ENCODE results near the gene HMX2. TPM values are rescaled to one million over a fixed set of nuclear protein-coding genes. Genes with fewer than 3 reads are reported as not detected.

The HMX2 gene
- total RNA-seq, 1 donor from 2014 or later: not detected

DNA sequence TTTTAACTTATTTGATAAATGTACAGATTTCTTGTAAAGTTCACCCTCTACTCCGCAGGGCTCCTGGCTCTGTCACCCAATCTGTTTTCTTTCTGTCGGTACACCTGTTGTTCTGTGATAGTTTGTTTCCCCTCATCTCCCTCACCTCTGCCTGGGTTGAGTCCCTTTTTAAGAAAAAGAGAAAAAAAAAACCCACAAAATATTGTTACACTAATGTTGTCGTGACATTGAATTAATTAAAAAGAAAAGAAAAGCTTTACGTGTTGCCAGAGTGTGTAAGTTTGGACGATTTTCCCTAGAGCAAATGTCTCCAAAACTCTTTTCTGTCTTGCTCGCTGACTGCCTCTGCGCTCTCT lies 8.8 kb upstream of the HMX2 start:
- DNase-seq (ENCODE audit: low read depth): no peak

DNA sequence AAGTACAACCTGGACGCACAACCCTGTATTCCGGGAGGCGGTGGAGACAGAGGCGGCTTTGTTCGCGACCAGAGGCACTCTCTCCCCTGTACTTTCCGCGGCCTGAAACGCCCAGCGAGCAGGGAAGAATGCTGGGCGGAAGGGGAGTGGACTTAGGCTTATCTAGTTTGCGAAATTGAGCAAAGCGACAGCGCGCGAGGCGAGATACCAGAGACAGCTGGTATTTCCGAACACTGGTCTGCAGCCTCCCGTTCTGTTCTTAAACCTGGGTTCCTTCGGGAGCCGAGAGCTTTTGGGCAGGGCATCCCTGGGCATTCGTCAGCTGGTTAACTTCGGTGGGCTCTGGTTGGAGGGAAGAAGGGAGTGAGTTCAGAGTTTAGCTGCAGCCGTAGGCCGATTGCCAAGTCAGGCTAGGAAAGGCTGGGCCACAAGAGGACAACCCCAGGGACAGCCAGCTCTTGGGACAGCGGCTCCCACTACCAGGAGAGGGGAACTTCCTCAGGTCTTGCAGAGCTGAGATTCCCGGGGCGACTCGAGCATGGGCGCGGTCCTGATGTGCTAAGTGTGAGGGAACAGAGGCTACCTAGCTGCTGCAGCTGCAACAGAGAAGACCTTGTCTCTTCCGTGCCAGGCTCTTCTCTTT lies 8.3 kb upstream of the HMX2 start:
- no peak for DNase-seq (ENCODE audit: low read depth)

DNA sequence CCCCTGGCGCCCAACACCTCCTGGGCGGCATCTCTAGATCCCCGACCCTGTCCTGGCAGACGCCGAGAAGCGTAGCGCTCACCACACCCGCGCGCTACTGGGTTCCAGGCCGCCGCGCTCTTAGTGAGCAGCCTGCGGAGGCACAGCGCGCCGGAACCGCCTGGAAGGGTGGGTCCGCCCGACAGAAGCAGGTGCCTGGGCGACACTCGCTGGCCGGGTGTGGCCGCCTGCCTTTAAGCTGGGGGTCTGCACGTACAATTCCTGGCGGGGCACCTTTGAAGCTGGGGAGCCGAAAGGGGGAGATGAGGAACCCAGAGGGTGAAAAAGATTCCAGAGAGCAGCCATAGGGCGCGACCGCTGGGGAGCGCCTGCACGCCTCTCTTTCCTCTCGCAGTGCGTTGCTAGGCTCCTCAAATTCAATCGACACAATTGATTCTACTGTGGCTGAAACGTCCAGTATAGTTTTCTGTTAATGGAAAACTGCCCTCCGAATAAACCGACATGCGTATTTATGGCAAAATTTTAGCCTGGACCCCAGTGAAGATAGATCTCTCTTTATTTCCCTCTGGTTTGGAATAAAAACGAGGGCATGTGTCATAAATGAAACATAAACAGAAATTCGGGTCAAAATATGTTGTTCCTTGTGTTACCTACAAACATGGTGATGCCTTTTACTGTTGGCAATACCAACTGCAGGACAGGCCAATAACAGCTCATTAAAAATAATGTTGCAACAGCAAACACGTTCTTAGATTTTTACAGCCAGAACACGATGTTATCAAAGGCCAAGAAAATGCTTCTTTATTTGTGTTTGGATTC lies 7.6 kb upstream of the HMX2 start:
- no peak for DNase-seq (ENCODE audit: low read depth)

- DNase-seq (ENCODE audit: low read depth): no peak
Observed at GRCh38 chr10:123140983-123141390, 6.9 kb upstream of the HMX2 start.

DNA sequence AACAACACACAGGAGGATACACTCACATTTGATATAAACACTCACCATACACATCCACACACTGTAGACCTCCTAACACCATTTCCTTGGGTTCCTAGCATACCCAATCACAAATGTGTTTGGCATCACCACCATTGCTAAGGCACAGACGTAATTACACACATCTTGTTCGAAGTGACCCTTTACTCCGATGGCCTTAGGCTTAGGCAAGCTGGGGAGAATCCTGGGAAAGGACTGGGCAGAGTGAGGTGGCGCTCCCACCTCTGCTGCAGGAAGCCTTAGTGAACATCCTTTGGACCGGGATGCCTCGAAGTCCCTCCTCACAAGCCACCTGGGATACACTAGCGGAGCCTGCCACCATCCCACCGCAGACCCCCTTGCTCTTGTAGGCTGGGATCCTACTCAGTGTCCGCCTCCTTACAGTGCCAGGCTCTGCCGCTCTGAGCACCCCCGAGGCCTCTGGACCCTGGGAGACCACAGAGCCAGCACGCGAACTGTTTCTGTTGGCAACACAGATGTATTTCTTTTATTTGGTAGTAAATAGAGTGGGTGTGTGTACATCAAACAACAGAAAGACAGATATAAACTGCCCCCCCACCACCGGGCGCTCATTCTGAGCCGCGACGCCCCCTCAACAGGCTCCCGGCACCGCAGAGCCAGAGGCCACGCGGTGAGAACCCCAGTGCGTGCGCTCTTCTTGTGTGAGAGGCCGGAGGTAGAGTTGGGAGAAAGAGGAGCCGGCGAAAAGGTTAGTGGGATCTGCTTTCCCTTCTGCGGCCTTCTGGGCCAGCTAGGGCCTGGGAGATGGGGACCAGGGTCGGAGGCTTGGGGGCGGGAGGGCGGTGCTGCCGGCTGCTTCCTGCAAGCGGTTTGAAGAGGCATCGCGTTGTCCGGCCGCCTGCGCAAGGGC lies 5.9 kb upstream of the HMX2 start:
- DNase-seq (ENCODE audit: low read depth): no peak

DNA sequence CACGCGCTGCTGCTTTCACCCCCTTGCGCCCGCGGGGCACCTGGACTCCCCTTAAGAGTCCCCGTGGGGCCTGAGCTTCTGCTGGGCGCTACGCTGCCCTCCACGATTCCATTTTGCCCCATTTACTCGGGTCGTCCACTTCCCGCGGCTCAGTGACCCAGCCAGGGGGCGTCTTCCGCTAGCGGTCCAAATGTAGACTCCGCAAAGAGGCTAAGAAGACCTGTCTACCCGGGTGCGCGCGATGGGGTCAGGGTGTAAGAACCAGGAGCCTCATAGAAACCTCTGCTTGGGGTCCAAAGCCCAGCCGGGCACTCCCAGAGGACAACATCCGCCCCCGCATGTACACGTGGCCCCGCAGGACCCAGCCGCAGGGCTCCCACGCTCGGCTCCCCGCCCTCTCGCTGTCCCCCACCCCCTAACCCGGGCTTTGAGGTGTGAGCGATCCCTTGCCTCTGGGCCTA lies 5.2 kb upstream of the HMX2 start:
- no peak for DNase-seq (ENCODE audit: low read depth)

DNA sequence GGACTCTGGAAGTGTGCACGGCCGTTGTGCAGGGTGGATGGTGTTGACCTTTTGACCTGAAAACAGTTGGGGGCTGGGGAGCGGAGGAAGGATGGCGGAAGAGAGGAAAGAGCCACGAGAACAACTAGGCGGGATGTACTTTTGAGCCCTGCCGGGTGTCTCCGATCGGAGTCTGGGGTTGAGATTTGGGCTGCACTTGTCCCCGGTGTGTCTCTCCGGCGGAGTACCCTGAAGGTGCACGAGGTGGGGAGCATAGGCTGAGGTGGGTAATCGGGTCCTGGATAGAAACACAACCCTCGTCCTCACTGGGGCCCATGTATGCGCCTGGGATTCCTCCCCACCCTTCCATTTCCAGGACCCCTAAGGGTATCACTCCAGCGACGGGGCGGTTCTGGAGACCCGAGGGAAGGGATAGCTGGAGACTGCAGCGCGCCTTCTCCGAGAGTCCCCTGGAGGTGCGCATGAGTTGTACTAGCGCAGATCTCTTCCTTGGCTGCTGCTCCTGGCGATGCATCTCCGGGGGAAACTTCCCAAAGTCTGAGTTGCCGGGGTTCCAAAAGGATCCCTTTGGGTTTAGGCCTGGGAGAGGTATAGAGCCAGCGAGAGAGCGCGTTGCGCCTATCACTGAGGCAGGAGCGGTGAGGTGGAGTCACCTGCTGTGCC lies 4.6 kb upstream of the HMX2 start:
- DNase-seq (ENCODE audit: low read depth): no peak

GRCh38 chr10:123143825-123144168 lies 4.1 kb upstream of the HMX2 start:
- no peak for DNase-seq (ENCODE audit: low read depth)

DNA sequence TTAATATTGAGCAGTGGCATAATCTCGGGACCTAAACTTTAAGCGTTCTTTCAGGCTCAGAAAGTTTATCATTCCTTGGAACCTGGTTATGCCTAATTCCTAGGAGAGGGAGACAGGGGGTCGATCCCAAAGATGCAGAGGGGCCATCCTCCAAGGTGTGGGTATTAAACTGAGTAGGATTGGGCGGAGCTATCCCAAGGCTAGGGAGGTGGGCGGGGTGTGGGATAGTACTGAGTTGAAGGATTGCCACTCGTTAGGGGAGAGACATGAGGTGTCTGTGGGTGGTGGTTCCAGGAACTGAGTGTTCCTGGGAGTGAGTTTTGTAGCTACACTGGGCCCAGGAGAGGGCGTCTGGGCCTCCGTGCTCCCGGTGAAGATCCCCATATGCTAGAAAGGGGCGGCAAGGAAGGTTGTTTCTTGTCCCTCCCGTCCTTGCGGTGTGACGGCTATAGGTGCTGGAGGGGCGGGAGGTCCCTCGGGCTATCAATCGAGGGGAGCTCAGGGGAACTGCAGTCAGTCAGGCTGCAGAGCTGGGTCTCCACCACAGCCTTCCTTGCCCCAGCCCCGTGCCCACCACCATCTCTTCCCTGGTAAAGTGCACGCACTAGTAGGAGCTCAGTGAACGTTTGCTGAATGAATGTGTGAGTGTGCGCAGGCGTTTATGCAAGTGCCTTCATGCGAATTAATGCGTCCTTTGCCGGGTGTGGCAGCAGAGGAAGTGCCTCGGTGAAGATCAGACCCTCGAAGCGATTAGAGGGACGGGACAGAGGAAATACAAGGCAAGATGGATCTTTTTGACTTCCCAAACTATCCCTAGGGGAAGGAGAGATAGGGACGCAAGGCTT lies 3.0 kb upstream of the HMX2 start:
- DNase-seq (ENCODE audit: low read depth): no peak

DNA sequence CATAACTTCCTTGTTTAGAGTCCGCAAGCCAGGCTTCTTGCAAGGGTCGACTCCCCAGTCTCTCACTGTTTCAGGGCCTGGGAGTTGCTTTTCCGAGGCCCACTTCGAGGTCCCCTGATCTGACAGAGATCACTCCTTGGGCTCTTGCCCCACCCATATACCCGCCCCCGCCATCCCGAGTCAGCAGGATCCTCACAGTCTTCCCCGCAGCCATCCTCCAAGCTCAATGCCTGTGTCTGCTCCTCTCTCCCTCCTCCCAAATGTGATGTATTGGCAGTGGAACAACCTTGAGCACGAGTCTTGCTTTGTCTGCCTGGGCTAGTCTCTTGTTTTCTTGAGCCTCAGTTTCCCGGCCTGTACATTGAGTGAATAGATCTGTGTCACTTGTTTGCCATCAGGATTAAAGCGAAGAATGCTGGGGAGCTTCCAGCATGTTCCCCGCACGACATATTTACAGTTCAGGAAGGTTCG lies 2.4 kb upstream of the HMX2 start:
- no peak for DNase-seq (ENCODE audit: low read depth)

- DNase-seq (ENCODE audit: low read depth): no peak
Observed at GRCh38 chr10:123146013-123146893, 1.7 kb upstream of the HMX2 start.

GRCh38 chr10:123146894-123147634 lies 872 bp upstream of the HMX2 start:
- no peak for DNase-seq (ENCODE audit: low read depth)

DNA sequence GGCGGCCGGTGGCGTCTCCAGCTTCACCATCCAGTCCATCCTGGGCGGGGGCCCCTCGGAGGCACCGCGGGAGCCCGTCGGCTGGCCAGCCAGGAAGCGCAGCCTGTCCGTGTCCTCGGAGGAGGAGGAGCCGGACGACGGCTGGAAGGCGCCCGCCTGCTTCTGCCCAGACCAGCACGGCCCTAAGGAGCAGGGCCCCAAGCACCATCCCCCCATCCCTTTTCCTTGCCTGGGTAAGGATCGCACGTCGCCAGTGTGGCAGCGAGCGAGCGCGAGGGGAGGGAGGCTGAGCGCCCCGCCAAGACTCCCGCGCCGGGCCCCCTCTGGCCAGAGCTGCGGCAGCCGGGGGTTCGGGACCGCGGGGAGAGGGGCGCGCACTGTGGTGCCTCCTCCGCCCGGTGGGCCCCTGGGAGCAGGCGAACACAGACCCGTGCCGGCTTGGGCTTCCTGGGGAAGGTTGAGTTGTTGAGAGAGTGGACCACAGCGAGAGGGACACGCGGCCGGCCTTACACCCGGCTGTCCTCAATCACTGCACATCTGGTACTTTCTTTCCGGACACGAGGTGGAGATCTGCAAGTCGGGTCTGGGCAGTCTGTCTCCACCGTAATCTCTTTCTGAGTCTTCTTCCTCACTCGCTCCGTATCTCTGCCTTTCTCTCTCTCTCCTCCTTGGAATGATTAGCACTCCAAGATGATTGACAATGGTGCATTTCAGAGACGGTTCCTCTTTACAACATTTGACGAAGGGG lies 652 bp downstream of the HMX2 start:
- DNase-seq (ENCODE audit: low read depth): no peak

- DNase-seq (ENCODE audit: low read depth): no peak
Observed at GRCh38 chr10:123149162-123149567, 1.2 kb downstream of the HMX2 start.

DNA sequence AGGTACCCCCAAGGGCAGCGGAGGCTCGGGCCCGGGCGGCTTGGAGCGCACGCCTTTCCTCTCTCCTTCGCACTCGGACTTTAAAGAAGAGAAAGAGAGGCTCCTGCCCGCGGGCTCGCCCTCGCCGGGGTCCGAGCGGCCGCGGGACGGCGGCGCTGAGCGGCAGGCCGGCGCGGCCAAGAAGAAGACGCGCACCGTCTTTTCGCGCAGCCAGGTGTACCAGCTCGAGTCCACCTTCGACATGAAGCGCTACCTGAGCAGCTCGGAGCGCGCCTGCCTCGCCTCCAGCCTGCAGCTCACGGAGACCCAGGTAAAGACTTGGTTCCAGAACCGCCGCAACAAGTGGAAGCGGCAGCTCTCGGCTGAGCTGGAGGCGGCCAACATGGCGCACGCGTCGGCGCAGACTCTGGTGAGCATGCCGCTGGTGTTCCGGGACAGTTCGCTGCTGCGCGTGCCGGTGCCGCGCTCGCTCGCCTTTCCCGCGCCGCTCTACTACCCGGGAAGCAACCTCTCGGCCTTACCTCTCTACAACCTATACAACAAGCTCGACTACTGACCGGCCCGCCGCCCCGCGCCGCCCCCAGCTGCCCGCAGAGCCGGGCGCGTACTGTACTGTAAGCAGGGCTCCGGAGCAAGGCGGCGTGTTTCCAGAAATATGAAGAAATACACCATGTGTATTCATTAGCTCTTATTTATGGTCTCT lies 1.8 kb downstream of the HMX2 start:
- DNase-seq (ENCODE audit: low read depth): no peak

DNA sequence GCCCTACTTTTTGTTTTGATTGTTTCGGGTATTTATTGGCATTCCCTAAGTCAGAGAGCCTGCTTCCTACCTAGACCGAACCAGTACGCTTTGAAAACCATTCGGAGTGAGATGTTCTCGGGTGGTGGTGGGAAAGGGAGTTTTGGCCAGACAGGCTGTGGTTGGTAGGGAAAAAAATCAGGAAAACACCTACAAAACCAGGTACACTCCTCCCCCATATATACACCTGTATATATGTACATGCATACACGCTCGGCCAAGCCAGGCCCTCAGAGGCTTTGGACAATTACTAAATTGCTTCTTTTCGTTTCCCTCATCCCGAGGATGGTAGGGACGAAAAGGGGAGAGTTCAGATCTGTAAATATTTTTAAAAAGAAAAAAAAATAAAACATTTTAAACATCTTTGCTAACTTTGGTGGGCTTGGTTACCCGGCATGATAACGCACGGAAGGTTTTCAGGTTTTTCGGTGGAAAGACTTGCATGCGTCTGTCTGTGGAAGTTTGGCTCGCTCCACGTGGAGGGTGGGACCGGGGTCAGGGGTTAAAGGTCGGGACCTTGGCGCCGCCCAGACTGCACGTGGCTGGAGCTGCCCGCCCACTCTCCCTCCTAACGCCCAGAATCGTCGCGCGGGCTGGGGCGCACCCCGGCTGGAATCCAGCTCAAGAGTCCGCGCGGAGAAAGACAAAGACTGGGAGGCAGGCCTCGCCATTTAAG lies 2.5 kb downstream of the HMX2 start:
- no peak for DNase-seq (ENCODE audit: low read depth)
